CD4-positive, CD25-positive, alpha-beta regulatory T cell (primary cell): ENCODE measurements around the gene PDE8A. TPM values are rescaled to one million over a fixed set of nuclear protein-coding genes. Genes with fewer than 3 reads are reported as not detected.

Experiments used
- ATAC-seq, 2 donors: fragments of 150-1000 bp; cut with Tn5 transposase; one replicate each; pipeline ENCODE4 v1.10.0; 2021; ENCODE audit warnings: low read depth in 2 of 2, moderate number of reproducible peaks in 2 of 2, moderate library complexity in 1 of 2
- DNase-seq, 3 donors: peaks; one replicate each; pipeline versions ENCODE4 v3.0.0 to v3.0.0-alpha.2; 2012 to 2022; ENCODE audit warnings: mixed read lengths in 1 of 3
- H3K27ac ChIP-seq: one replicate; pipeline ENCODE4 v1.7.0; 2013; ENCODE audit warnings: mild to moderate bottlenecking, low read length; ENCODE audit not compliant: insufficient read depth, poor library complexity, severe bottlenecking
- H3K27me3 ChIP-seq: one replicate; pipeline ENCODE4 v1.7.0; 2013; ENCODE audit warnings: low read length; ENCODE audit not compliant: control insufficient read depth, insufficient read depth
- H3K36me3 ChIP-seq: one replicate; pipeline ENCODE4 v1.7.0; 2013; ENCODE audit warnings: mild to moderate bottlenecking, low read length, moderate library complexity; ENCODE audit not compliant: control insufficient read depth, insufficient read depth
- H3K4me1 ChIP-seq: 2 replicates; pipeline ENCODE4 v1.7.0; 2013; ENCODE audit warnings: mild to moderate bottlenecking, low read length; ENCODE audit not compliant: insufficient read depth, control insufficient read depth, poor library complexity, severe bottlenecking
- H3K4me3 ChIP-seq: one replicate; pipeline ENCODE4 v1.7.0; 2013; ENCODE audit warnings: low read depth, mild to moderate bottlenecking, low read length, moderate library complexity
- H3K9me3 ChIP-seq, 2 experiments: 1 replicate in 1 of 2; 2 replicates in 1 of 2; pipeline ENCODE4 v1.7.0; 2013; ENCODE audit warnings: low read length in 2 of 2, mild to moderate bottlenecking in 1 of 2, moderate library complexity in 1 of 2; ENCODE audit not compliant: control insufficient read depth in 2 of 2
- H3K27ac Mint-ChIP-seq, 3 donors: one replicate each; pipeline ENCODE4 v1.8.0; 2020 to 2022; ENCODE audit warnings: mild to moderate bottlenecking in 3 of 3, mixed read lengths in 3 of 3, moderate library complexity in 2 of 3
- H3K27me3 Mint-ChIP-seq: one replicate; pipeline ENCODE4 v1.8.0; 2022; ENCODE audit warnings: mild to moderate bottlenecking, mixed read lengths
- H3K36me3 Mint-ChIP-seq: one replicate; pipeline ENCODE4 v1.8.0; 2020; ENCODE audit warnings: mixed read lengths
- H3K4me1 Mint-ChIP-seq, 4 donors: one replicate each; pipeline ENCODE4 v1.8.0; 2020 to 2022; ENCODE audit warnings: mixed read lengths in 4 of 4, mild to moderate bottlenecking in 1 of 4
- H3K4me3 Mint-ChIP-seq, 4 donors: one replicate each; pipeline ENCODE4 v1.8.0; 2020 to 2022; ENCODE audit warnings: mild to moderate bottlenecking in 4 of 4, mixed read lengths in 4 of 4, moderate library complexity in 3 of 4
- H3K9me3 Mint-ChIP-seq, 7 donors: one replicate each; pipeline ENCODE4 v1.8.0; 2020 to 2022; ENCODE audit warnings: mixed read lengths in 7 of 7, mild to moderate bottlenecking in 3 of 7, moderate library complexity in 2 of 7
- polyA plus RNA-seq, 4 donors: library from polyadenylated mRNA; unstranded; fragments of 300-500 nt; fragmentation: Illumina TruSeq; gene quantifications; one replicate each; pipeline ENCODE4 v1.2.3, GENCODE V29; 2021
- total RNA-seq: library from RNA; stranded (reverse); gene quantifications from one replicate; pipeline ENCODE4 v1.2.3, GENCODE V29; 2022

The PDE8A gene
- total and polyA plus RNA-seq, 5 donors from 2014 or later: 2.0 to 28.9 (median 4.8) TPM

GRCh38 chr15:84953136-84953535 lies 28.5 kb upstream of the PDE8A start:
- Histone ChIP-seq H3K36me3 (no peaks in the 10 kb centered on the region), H3K4me3 (no peak overlapping the region), H3K4me1 (peaks cover 5% of the 10 kb centered on the region), H3K27ac (no peak overlapping the region), H3K27me3 (peaks cover 5% of the 10 kb centered on the region), H3K9me3 (no peaks in the 10 kb centered on the region)
- peaks cover 42% of the 10 kb centered on the region for H3K27me3 Mint-ChIP-seq
- no peaks in the 10 kb centered on the region for H3K36me3 Mint-ChIP-seq
- DNase-seq: no peak
- no peak overlapping the region for H3K4me3 Mint-ChIP-seq
- H3K4me1 Mint-ChIP-seq: peaks cover 0 to 13% (median 5%) of the 10 kb centered on the region in 4 donors
- no peak overlapping the region for H3K27ac Mint-ChIP-seq
- ATAC-seq: no peak
- H3K9me3 Mint-ChIP-seq: peaks cover 0 to 2% (median 0%) of the 10 kb centered on the region in 7 donors

- Mint-ChIP-seq H3K4me3 (no peak overlapping the region), H3K36me3 (no peaks in the 10 kb centered on the region), H3K9me3 (peaks cover 0 to 2% (median 0%) of the 10 kb centered on the region in 7 donors), H3K27me3 (peaks cover 42% of the 10 kb centered on the region), H3K27ac (no peak overlapping the region), H3K4me1 (peaks cover 0 to 13% (median 5%) of the 10 kb centered on the region in 4 donors)
- Histone ChIP-seq H3K36me3 (no peaks in the 10 kb centered on the region), H3K4me1 (peaks cover 5% of the 10 kb centered on the region), H3K4me3 (no peak overlapping the region), H3K27ac (no peak overlapping the region), H3K27me3 (peaks cover 5% of the 10 kb centered on the region), H3K9me3 (no peaks in the 10 kb centered on the region)
- ATAC-seq (no peak), DNase-seq (no peak)
These were observed 27.9 kb upstream of the PDE8A start for GRCh38 chr15:84953726-84954125.

GRCh38 chr15:84955089-84955848 lies 26.4 kb upstream of the PDE8A start:
- Histone ChIP-seq H3K27me3 (peaks cover 3% of the 10 kb centered on the region), H3K4me1 (peaks cover 5% of the 10 kb centered on the region), H3K4me3 (no peak overlapping the region), H3K9me3 (no peaks in the 10 kb centered on the region), H3K27ac (no peak overlapping the region), H3K36me3 (no peaks in the 10 kb centered on the region)
- H3K4me3 Mint-ChIP-seq: peak overlapping the region in 2 of 4 donors; percentile 27 to 52
- H3K9me3 Mint-ChIP-seq: peaks cover 0 to 2% (median 0%) of the 10 kb centered on the region in 7 donors
- H3K27me3 Mint-ChIP-seq: peaks cover 42% of the 10 kb centered on the region
- peaks cover 0 to 13% (median 8%) of the 10 kb centered on the region in 4 donors for H3K4me1 Mint-ChIP-seq
- no peak overlapping the region for H3K27ac Mint-ChIP-seq
- ATAC-seq: peak; percentile 44 to 45
- DNase-seq: peak; percentile 21 to 32 (median 24)
- no peaks in the 10 kb centered on the region for H3K36me3 Mint-ChIP-seq

- Histone ChIP-seq H3K36me3 (no peaks in the 10 kb centered on the region), H3K4me3 (no peak overlapping the region), H3K4me1 (peaks cover 5% of the 10 kb centered on the region), H3K27me3 (peaks cover 3% of the 10 kb centered on the region), H3K9me3 (no peaks in the 10 kb centered on the region), H3K27ac (no peak overlapping the region)
- peaks cover 0 to 2% (median 0%) of the 10 kb centered on the region in 7 donors for H3K9me3 Mint-ChIP-seq
- H3K27me3 Mint-ChIP-seq: peaks cover 36% of the 10 kb centered on the region
- H3K4me1 Mint-ChIP-seq: peaks cover 0 to 13% (median 9%) of the 10 kb centered on the region in 4 donors
- ATAC-seq (no peak), DNase-seq (no peak)
- H3K27ac Mint-ChIP-seq: no peak overlapping the region
- no peak overlapping the region for H3K4me3 Mint-ChIP-seq
- H3K36me3 Mint-ChIP-seq: no peaks in the 10 kb centered on the region
These were observed 25.5 kb upstream of the PDE8A start for GRCh38 chr15:84956199-84956598.

- H3K9me3 ChIP-seq: no peaks in the 10 kb centered on the region
- H3K27me3 ChIP-seq: peaks cover 5% of the 10 kb centered on the region
- ATAC-seq: no peak
These were observed 21.1 kb upstream of the PDE8A start for GRCh38 chr15:84960391-84961113.

GRCh38 chr15:84961114-84961452 lies 20.6 kb upstream of the PDE8A start:
- ATAC-seq (no peak), DNase-seq (no peak)
- H3K4me3 ChIP-seq: no peak overlapping the region
- no peaks in the 10 kb centered on the region for H3K36me3 ChIP-seq
- Mint-ChIP-seq H3K4me1 (peaks cover 0 to 9% (median 2%) of the 10 kb centered on the region in 4 donors), H3K27ac (no peak overlapping the region), H3K4me3 (no peak overlapping the region), H3K27me3 (peaks cover 31% of the 10 kb centered on the region), H3K36me3 (peaks cover 7% of the 10 kb centered on the region), H3K9me3 (peaks cover 0 to 6% (median 0%) of the 10 kb centered on the region in 7 donors)
- H3K9me3 ChIP-seq: no peaks in the 10 kb centered on the region
- no peaks in the 10 kb centered on the region for H3K4me1 ChIP-seq
- H3K27ac ChIP-seq: no peak overlapping the region
- peaks cover 4% of the 10 kb centered on the region for H3K27me3 ChIP-seq

More at GRCh38 chr15:84960391-84961113, 21.1 kb upstream of the PDE8A start:
- Mint-ChIP-seq H3K4me1 (peaks cover 0 to 12% (median 7%) of the 10 kb centered on the region in 4 donors), H3K9me3 (peaks cover 0 to 6% (median 0%) of the 10 kb centered on the region in 7 donors), H3K27me3 (peaks cover 37% of the 10 kb centered on the region), H3K4me3 (no peak overlapping the region), H3K27ac (no peak overlapping the region), H3K36me3 (peaks cover 7% of the 10 kb centered on the region)
- DNase-seq: no peak
- Histone ChIP-seq H3K4me3 (no peak overlapping the region), H3K27ac (no peak overlapping the region), H3K36me3 (no peaks in the 10 kb centered on the region), H3K4me1 (peaks cover 2% of the 10 kb centered on the region)

GRCh38 chr15:84961707-84962106 lies 19.9 kb upstream of the PDE8A start:
- no peaks in the 10 kb centered on the region for H3K4me1 ChIP-seq
- Mint-ChIP-seq H3K36me3 (peaks cover 7% of the 10 kb centered on the region), H3K27ac (peak overlapping the region in 1 of 3 donors; percentile 56), H3K27me3 (peaks cover 32% of the 10 kb centered on the region), H3K9me3 (peaks cover 0 to 6% (median 0%) of the 10 kb centered on the region in 7 donors), H3K4me1 (peaks cover 0 to 8% (median 0%) of the 10 kb centered on the region in 4 donors), H3K4me3 (no peak overlapping the region)
- peaks cover 2% of the 10 kb centered on the region for H3K27me3 ChIP-seq
- H3K27ac ChIP-seq: no peak overlapping the region
- no peak for DNase-seq
- H3K9me3 ChIP-seq: no peaks in the 10 kb centered on the region
- H3K4me3 ChIP-seq: no peak overlapping the region
- H3K36me3 ChIP-seq: no peaks in the 10 kb centered on the region
- ATAC-seq: no peak
